Natural killer cell (primary cell): ENCODE measurements around the gene LRCH3. TPM values are rescaled to one million over a fixed set of nuclear protein-coding genes. Genes with fewer than 3 reads are reported as not detected.

Experiments used
- ATAC-seq, 3 donors: fragments of 150-1000 bp in 2 of 3; fragments of 200-7000 bp in 1 of 3; cut with Tn5 transposase; 1 replicate in 1 of 3; 2 replicates in 2 of 3; pipeline ENCODE4 v1.10.0; 2021; ENCODE audit warnings: mild to moderate bottlenecking in 2 of 3, moderate library complexity in 2 of 3
- DNase-seq, 2 donors: peaks; one replicate each; pipeline versions ENCODE4 v3.0.0 to v3.0.0-alpha.2; 2013 to 2021; ENCODE audit warnings: mixed read lengths in 1 of 2
- H3K27ac ChIP-seq: one replicate; pipeline ENCODE4 v1.5.1; 2013; ENCODE audit warnings: mild to moderate bottlenecking, low read length
- H3K27me3 ChIP-seq: one replicate; pipeline ENCODE4 v1.6.1; 2013; ENCODE audit warnings: low read length; ENCODE audit not compliant: control insufficient read depth, insufficient read depth
- H3K36me3 ChIP-seq: one replicate; pipeline ENCODE4 v1.6.1; 2013; ENCODE audit warnings: low read length; ENCODE audit not compliant: control insufficient read depth, insufficient read depth
- H3K4me1 ChIP-seq: one replicate; pipeline ENCODE4 v1.6.1; 2013; ENCODE audit warnings: low read length; ENCODE audit not compliant: control insufficient read depth, insufficient read depth
- H3K4me3 ChIP-seq: one replicate; pipeline ENCODE4 v1.5.1; 2013; ENCODE audit warnings: low read length
- H3K9me3 ChIP-seq: one replicate; pipeline ENCODE4 v1.6.1; 2013; ENCODE audit warnings: low read length; ENCODE audit not compliant: control insufficient read depth, insufficient read depth
- H3K27ac Mint-ChIP-seq, 2 donors: one replicate each; pipeline ENCODE4 v1.8.0; 2022; ENCODE audit warnings: mild to moderate bottlenecking in 2 of 2, mixed read lengths in 2 of 2, moderate library complexity in 1 of 2
- H3K27me3 Mint-ChIP-seq, 2 donors: one replicate each; pipeline ENCODE4 v1.8.0; 2022; ENCODE audit warnings: low read depth in 2 of 2, mixed read lengths in 2 of 2
- H3K36me3 Mint-ChIP-seq: one replicate; pipeline ENCODE4 v1.8.0; 2022; ENCODE audit warnings: mixed read lengths
- H3K4me1 Mint-ChIP-seq, 2 donors: one replicate each; pipeline ENCODE4 v1.8.0; 2022; ENCODE audit warnings: mixed read lengths in 2 of 2
- H3K4me3 Mint-ChIP-seq: one replicate; pipeline ENCODE4 v1.8.0; 2022; ENCODE audit warnings: mild to moderate bottlenecking, moderate library complexity, mixed read lengths
- H3K9me3 Mint-ChIP-seq, 2 donors: one replicate each; pipeline ENCODE4 v1.8.0; 2022; ENCODE audit warnings: mixed read lengths in 2 of 2
- WGBS: methylation state at CpG from one replicate; pipeline ENCODE4 v1.1.7; 2013; ENCODE audit warnings: missing lambda C conversion rate; ENCODE audit not compliant: insufficient coverage; 5-methylcytosine and 5-hydroxymethylcytosine counted together
- intact Hi-C: fragments of 100-400 bp; cut with micrococcal nuclease; formaldehyde crosslinking; loops from one replicate; pipeline ENCODE4 v1.14.2; 2022
- total RNA-seq, 4 donors: library from RNA; stranded (reverse); fragments of 120-200 nt in 1 of 4; gene quantifications; one replicate each; pipeline versions ENCODE4 v1.2.3 to v1.2.4, GENCODE V29; 2013 to 2022
- TF ChIP-seq, protein P1 (sequence below): fragments of 200-600 bp; IDR thresholded peaks from one replicate; pipeline ENCODE4 v1.8.0; 2022; ENCODE audit warnings: antibody characterized with exemption

Gene LRCH3
- total RNA-seq, 3 donors from 2014 or later (not counting 1 experiment from before 2014, with no cell fraction given), result 68.1 to 90.5 (median 90.3) TPM

DNA sequence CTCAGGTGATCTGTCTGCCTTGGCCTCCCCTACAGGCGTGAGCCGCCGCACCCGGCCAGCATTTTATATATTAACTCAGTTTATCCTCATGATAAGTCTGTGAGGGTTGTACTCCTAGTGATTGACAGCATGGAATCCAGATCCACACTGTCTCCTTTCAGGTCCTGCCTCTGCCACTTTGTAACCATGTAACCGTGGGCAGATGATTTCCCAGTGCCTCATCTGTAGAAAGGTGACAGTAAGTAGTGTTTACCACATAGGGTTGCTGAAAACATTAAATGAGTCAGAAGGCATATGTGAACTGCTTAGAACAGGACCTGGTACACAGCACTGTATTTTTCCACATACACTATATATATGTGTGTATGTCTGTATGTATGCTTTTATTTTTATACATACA, 38.9 kb upstream of the LRCH3 start:
- Mint-ChIP-seq H3K4me3 (peak overlapping the region; percentile 78), H3K27me3 (no peaks in the 10 kb centered on the region), H3K27ac (peak overlapping the region; percentile 87 to 90), H3K4me1 (peaks cover 52 to 63% of the 10 kb centered on the region in 2 donors), H3K9me3 (no peaks in the 10 kb centered on the region), H3K36me3 (no peaks in the 10 kb centered on the region)
- Histone ChIP-seq H3K27me3 (no peaks in the 10 kb centered on the region), H3K4me1 (peaks cover 16% of the 10 kb centered on the region), H3K4me3 (no peak overlapping the region), H3K9me3 (no peaks in the 10 kb centered on the region), H3K36me3 (peaks cover 9% of the 10 kb centered on the region), H3K27ac (peak overlapping the region; percentile 91)
- ATAC-seq (peak in 1 of 3 donors; percentile 25), DNase-seq (no peak)
- TF ChIP-seq, protein P1, sequence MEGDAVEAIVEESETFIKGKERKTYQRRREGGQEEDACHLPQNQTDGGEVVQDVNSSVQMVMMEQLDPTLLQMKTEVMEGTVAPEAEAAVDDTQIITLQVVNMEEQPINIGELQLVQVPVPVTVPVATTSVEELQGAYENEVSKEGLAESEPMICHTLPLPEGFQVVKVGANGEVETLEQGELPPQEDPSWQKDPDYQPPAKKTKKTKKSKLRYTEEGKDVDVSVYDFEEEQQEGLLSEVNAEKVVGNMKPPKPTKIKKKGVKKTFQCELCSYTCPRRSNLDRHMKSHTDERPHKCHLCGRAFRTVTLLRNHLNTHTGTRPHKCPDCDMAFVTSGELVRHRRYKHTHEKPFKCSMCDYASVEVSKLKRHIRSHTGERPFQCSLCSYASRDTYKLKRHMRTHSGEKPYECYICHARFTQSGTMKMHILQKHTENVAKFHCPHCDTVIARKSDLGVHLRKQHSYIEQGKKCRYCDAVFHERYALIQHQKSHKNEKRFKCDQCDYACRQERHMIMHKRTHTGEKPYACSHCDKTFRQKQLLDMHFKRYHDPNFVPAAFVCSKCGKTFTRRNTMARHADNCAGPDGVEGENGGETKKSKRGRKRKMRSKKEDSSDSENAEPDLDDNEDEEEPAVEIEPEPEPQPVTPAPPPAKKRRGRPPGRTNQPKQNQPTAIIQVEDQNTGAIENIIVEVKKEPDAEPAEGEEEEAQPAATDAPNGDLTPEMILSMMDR, result no peak
- intact Hi-C loops, result loop anchor here (5.0 kb wide), 1 partner anchor 40 kb away; no protein-coding TSS in a partner anchor
- WGBS, result 75% methylated on average over 5 of the region's 5 CpGs

DNA sequence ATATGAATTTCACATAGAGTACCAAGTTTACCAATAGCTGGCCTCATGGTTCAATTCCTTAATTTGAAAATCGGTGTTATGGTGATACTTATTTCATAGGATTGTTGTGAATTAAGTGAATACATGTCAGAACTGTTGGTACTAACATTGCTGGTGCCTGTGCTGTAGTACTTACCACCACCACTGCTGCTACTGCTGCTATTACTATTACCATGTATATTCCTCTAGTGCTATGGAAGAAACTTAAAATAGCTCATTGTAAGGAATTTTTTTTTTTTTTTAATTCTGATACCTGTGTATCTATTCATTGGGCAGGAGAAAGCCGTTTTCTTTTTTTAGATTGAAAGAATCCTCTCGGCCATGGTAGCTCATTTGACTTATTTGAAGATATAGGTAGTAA, 37.8 kb upstream of the LRCH3 start:
- H3K9me3 Mint-ChIP-seq, result no peaks in the 10 kb centered on the region
- peak overlapping the region; percentile 87 to 90 for H3K27ac Mint-ChIP-seq
- no peaks in the 10 kb centered on the region for H3K36me3 Mint-ChIP-seq
- peak overlapping the region; percentile 42 for H3K4me3 Mint-ChIP-seq
- ATAC-seq (no peak), DNase-seq (peak in 1 of 2 donors; percentile 31)
- Histone ChIP-seq H3K36me3 (peaks cover 14% of the 10 kb centered on the region), H3K27me3 (no peaks in the 10 kb centered on the region), H3K4me3 (no peak overlapping the region), H3K4me1 (peaks cover 16% of the 10 kb centered on the region), H3K27ac (no peak overlapping the region), H3K9me3 (no peaks in the 10 kb centered on the region)
- no peaks in the 10 kb centered on the region for H3K27me3 Mint-ChIP-seq
- peaks cover 52 to 63% of the 10 kb centered on the region in 2 donors for H3K4me1 Mint-ChIP-seq
- TF ChIP-seq, protein P1, result no peak
- intact Hi-C loops, result loop anchor here (5.0 kb wide), 1 partner anchor 41 kb away; no protein-coding TSS in a partner anchor
- WGBS, result 93% methylated on average over 2 of the region's 3 CpGs

DNA sequence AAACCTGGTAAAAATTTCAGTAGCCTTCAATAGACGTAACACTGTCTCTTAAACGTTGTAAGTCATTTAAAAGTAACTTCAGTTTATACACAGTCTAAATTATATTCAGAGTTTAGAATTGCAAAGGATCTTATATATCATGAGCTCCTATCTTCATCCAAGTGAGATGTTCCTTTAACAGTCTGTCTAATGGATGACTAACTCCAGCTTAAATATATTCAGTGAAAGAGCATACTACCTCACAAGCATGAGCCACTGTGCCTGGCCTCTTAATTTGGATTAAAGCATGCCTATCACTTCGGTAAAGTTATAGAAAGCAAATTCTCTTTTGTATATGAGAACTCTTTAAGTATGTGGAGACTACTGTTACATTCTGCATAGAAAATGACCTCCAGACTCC, 34.4 kb upstream of the LRCH3 start:
- TF ChIP-seq, protein P1, result no peak
- Mint-ChIP-seq H3K27ac (no peak overlapping the region), H3K27me3 (no peaks in the 10 kb centered on the region), H3K4me3 (no peak overlapping the region), H3K36me3 (no peaks in the 10 kb centered on the region), H3K4me1 (peaks cover 30 to 36% of the 10 kb centered on the region in 2 donors), H3K9me3 (no peaks in the 10 kb centered on the region)
- H3K4me1 ChIP-seq, result peaks cover 5% of the 10 kb centered on the region
- H3K9me3 ChIP-seq, result no peaks in the 10 kb centered on the region
- intact Hi-C loops, result no loop called here
- H3K27ac ChIP-seq, result no peak overlapping the region
- ATAC-seq (no peak), DNase-seq (no peak)
- WGBS, result no CpG with 5 or more reads among the region's 3 CpGs
- H3K27me3 ChIP-seq, result no peaks in the 10 kb centered on the region
- peaks cover 29% of the 10 kb centered on the region for H3K36me3 ChIP-seq
- H3K4me3 ChIP-seq, result no peak overlapping the region

DNA sequence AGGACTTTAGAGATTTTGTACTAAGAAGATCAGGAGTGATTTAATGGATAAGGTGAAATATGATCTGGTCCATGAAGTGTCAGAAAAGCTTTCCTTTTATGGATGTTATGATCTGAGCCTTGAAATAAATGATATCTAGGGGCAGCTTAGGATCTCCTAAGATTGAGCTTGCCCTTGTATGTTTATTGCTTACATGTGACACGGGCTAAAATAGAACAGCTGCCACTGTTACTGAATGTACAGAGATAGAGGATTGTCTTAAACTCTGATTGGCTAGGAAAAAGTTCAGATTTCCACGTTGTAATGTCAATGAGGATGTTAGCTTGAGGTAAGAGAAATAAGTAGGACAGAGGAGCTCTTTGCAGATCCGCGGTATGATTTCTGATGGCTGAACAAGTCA, 32.5 kb upstream of the LRCH3 start:
- Histone ChIP-seq H3K4me1 (no peaks in the 10 kb centered on the region), H3K9me3 (no peaks in the 10 kb centered on the region), H3K4me3 (no peak overlapping the region), H3K27ac (no peak overlapping the region), H3K36me3 (peaks cover 41% of the 10 kb centered on the region), H3K27me3 (no peaks in the 10 kb centered on the region)
- 97% methylated on average over 4 of the region's 4 CpGs for WGBS
- H3K4me3 Mint-ChIP-seq, result no peak overlapping the region
- TF ChIP-seq, protein P1, result no peak
- intact Hi-C loops, result no loop called here
- no peaks in the 10 kb centered on the region for H3K36me3 Mint-ChIP-seq
- no peaks in the 10 kb centered on the region for H3K27me3 Mint-ChIP-seq
- H3K9me3 Mint-ChIP-seq, result no peaks in the 10 kb centered on the region
- ATAC-seq (no peak), DNase-seq (no peak)
- peaks cover 21 to 23% of the 10 kb centered on the region in 2 donors for H3K4me1 Mint-ChIP-seq
- H3K27ac Mint-ChIP-seq, result no peak overlapping the region
